Activated T-cell treated with anti-CD3 and anti-CD28 coated beads, Interleukin-2, amount 50 U/mL, for 72 hours (primary cell): ENCODE results near the gene GSTP1. TPM values are rescaled to one million over a fixed set of nuclear protein-coding genes. Genes with fewer than 3 reads are reported as not detected.
"Not testable (repeated sequence)": the region's sequence is repeated elsewhere in the genome, so short reads cannot be mapped to it uniquely, and the experiment has no call there.

ENCODE experiments used
- ATAC-seq, 2 donors: fragments of 150-1000 bp; cut with Tn5 transposase; replicated peaks in 1 of 2; 2 replicates each; pipeline ENCODE4 v1.10.0; 2021; ENCODE audit warnings: moderate library complexity in 2 of 2, mild to moderate bottlenecking in 1 of 2
- DNase-seq, 2 donors: peaks; one replicate each; pipeline ENCODE4 v3.0.0; 2021 to 2022; ENCODE audit warnings: mixed read lengths in 1 of 2
- H3K27ac Mint-ChIP-seq: one replicate; pipeline ENCODE4 v1.8.0; 2022; ENCODE audit warnings: mild to moderate bottlenecking, moderate library complexity, mixed read lengths
- H3K27me3 Mint-ChIP-seq: one replicate; pipeline ENCODE4 v1.8.0; 2022; ENCODE audit warnings: low read depth, mixed read lengths
- H3K36me3 Mint-ChIP-seq, 2 donors: one replicate each; pipeline ENCODE4 v1.8.0; 2022; ENCODE audit warnings: mixed read lengths in 2 of 2, mild to moderate bottlenecking in 1 of 2; ENCODE audit not compliant: insufficient read depth in 2 of 2
- H3K4me1 Mint-ChIP-seq: one replicate; pipeline ENCODE4 v1.8.0; 2022; ENCODE audit warnings: low read depth, mixed read lengths
- H3K4me3 Mint-ChIP-seq, 2 donors: one replicate each; pipeline ENCODE4 v1.8.0; 2022; ENCODE audit warnings: mild to moderate bottlenecking in 2 of 2, mixed read lengths in 2 of 2, moderate library complexity in 2 of 2
- H3K9me3 Mint-ChIP-seq, 2 donors: one replicate each; pipeline ENCODE4 v1.8.0; 2022; ENCODE audit warnings: mixed read lengths in 2 of 2
- total RNA-seq, 2 donors: library from RNA; stranded (reverse); gene quantifications; one replicate each; pipeline ENCODE4 v1.2.3, GENCODE V29; 2022

GSTP1 gene
- total RNA-seq, 2 donors from 2014 or later = 199 to 215 TPM

GRCh38 chr11:67548555-67549110 lies 35.0 kb upstream of the GSTP1 start:
- peaks cover 5% of the 10 kb centered on the region for H3K4me1 Mint-ChIP-seq

GRCh38 chr11:67551127-67551526 lies 32.5 kb upstream of the GSTP1 start:
- DNase-seq = no peak
- ATAC-seq = no peak
- Mint-ChIP-seq H3K4me1 (peaks cover 5% of the 10 kb centered on the region), H3K36me3 (no peaks in the 10 kb centered on the region), H3K4me3 (no peak overlapping the region), H3K9me3 (peaks cover 0 to 4% of the 10 kb centered on the region in 2 donors), H3K27me3 (peaks cover 5% of the 10 kb centered on the region), H3K27ac (no peak overlapping the region)

More at GRCh38 chr11:67548555-67549110, 35.0 kb upstream of the GSTP1 start:
- Mint-ChIP-seq H3K36me3 (no peaks in the 10 kb centered on the region), H3K27ac (no peak overlapping the region), H3K9me3 (peaks cover 0 to 4% of the 10 kb centered on the region in 2 donors), H3K4me3 (no peak overlapping the region), H3K27me3 (peaks cover 5% of the 10 kb centered on the region)
- no peak for DNase-seq
- ATAC-seq = no peak

GRCh38 chr11:67551697-67552096 lies 31.9 kb upstream of the GSTP1 start:
- not testable (repeated sequence) for ATAC-seq, H3K27me3 Mint-ChIP-seq, H3K4me1 Mint-ChIP-seq, H3K9me3 Mint-ChIP-seq, H3K4me3 Mint-ChIP-seq, H3K36me3 Mint-ChIP-seq, DNase-seq, H3K27ac Mint-ChIP-seq

- no peak overlapping the region for H3K4me3 Mint-ChIP-seq
- no peaks in the 10 kb centered on the region for H3K36me3 Mint-ChIP-seq
- no peak for ATAC-seq
- H3K9me3 Mint-ChIP-seq = no peaks in the 10 kb centered on the region
- H3K27ac Mint-ChIP-seq = no peak overlapping the region
- no peak for DNase-seq
- peaks cover 6% of the 10 kb centered on the region for H3K27me3 Mint-ChIP-seq
- peaks cover 5% of the 10 kb centered on the region for H3K4me1 Mint-ChIP-seq
Measured at GRCh38 chr11:67556244-67556643, 27.4 kb upstream of the GSTP1 start.

GRCh38 chr11:67558084-67558772 lies 25.4 kb upstream of the GSTP1 start:
- ATAC-seq = no peak
- H3K36me3 Mint-ChIP-seq = no peaks in the 10 kb centered on the region
- H3K9me3 Mint-ChIP-seq = no peaks in the 10 kb centered on the region
- H3K4me3 Mint-ChIP-seq = no peak overlapping the region
- H3K27me3 Mint-ChIP-seq = peaks cover 11% of the 10 kb centered on the region
- H3K4me1 Mint-ChIP-seq = peaks cover 15% of the 10 kb centered on the region
- no peak overlapping the region for H3K27ac Mint-ChIP-seq
- no peak for DNase-seq

GRCh38 chr11:67561971-67562619 lies 21.5 kb upstream of the GSTP1 start:
- peaks cover 17% of the 10 kb centered on the region for H3K27me3 Mint-ChIP-seq
- peaks cover 15% of the 10 kb centered on the region for H3K4me1 Mint-ChIP-seq
- DNase-seq (no peak), ATAC-seq (peak; percentile 80 to 84)
- H3K27ac Mint-ChIP-seq = peak overlapping the region; percentile 33
- no peaks in the 10 kb centered on the region for H3K36me3 Mint-ChIP-seq
- no peaks in the 10 kb centered on the region for H3K9me3 Mint-ChIP-seq
- peak overlapping the region; percentile 8 to 43 for H3K4me3 Mint-ChIP-seq

GRCh38 chr11:67562963-67563704 lies 20.5 kb upstream of the GSTP1 start:
- Mint-ChIP-seq H3K4me1 (peaks cover 15% of the 10 kb centered on the region), H3K4me3 (no peak overlapping the region), H3K9me3 (no peaks in the 10 kb centered on the region), H3K27me3 (peaks cover 17% of the 10 kb centered on the region), H3K27ac (no peak overlapping the region), H3K36me3 (no peaks in the 10 kb centered on the region)
- DNase-seq (no peak), ATAC-seq (no peak)

- ATAC-seq, H3K9me3 Mint-ChIP-seq, H3K27ac Mint-ChIP-seq, DNase-seq, H3K4me3 Mint-ChIP-seq, H3K36me3 Mint-ChIP-seq: not testable (repeated sequence)
- peaks cover 15% of the 10 kb centered on the region for H3K4me1 Mint-ChIP-seq
- H3K27me3 Mint-ChIP-seq = peaks cover 17% of the 10 kb centered on the region
Measured at GRCh38 chr11:67563705-67564114, 19.9 kb upstream of the GSTP1 start.

- no peaks in the 10 kb centered on the region for H3K9me3 Mint-ChIP-seq
- no peaks in the 10 kb centered on the region for H3K36me3 Mint-ChIP-seq
- H3K27ac Mint-ChIP-seq = no peak overlapping the region
- DNase-seq (no peak), ATAC-seq (no peak)
- H3K4me1 Mint-ChIP-seq = peaks cover 15% of the 10 kb centered on the region
- H3K27me3 Mint-ChIP-seq = peaks cover 15% of the 10 kb centered on the region
- no peak overlapping the region for H3K4me3 Mint-ChIP-seq
Measured at GRCh38 chr11:67564230-67564629, 19.4 kb upstream of the GSTP1 start.

GRCh38 chr11:67571443-67571842 lies 12.2 kb upstream of the GSTP1 start:
- Mint-ChIP-seq H3K36me3 (no peaks in the 10 kb centered on the region), H3K9me3 (no peaks in the 10 kb centered on the region), H3K27me3 (peaks cover 9% of the 10 kb centered on the region), H3K4me1 (no peaks in the 10 kb centered on the region), H3K27ac (no peak overlapping the region), H3K4me3 (no peak overlapping the region)
- ATAC-seq = no peak
- DNase-seq = no peak

GRCh38 chr11:67572305-67572704 lies 11.3 kb upstream of the GSTP1 start:
- H3K36me3 Mint-ChIP-seq = no peaks in the 10 kb centered on the region
- DNase-seq (no peak), ATAC-seq (no peak)
- H3K27me3 Mint-ChIP-seq = peaks cover 9% of the 10 kb centered on the region
- no peak overlapping the region for H3K27ac Mint-ChIP-seq
- no peaks in the 10 kb centered on the region for H3K9me3 Mint-ChIP-seq
- H3K4me1 Mint-ChIP-seq = no peaks in the 10 kb centered on the region
- no peak overlapping the region for H3K4me3 Mint-ChIP-seq

GRCh38 chr11:67572747-67573419 lies 10.7 kb upstream of the GSTP1 start:
- H3K36me3 Mint-ChIP-seq = no peaks in the 10 kb centered on the region
- peaks cover 9% of the 10 kb centered on the region for H3K27me3 Mint-ChIP-seq
- H3K9me3 Mint-ChIP-seq = no peaks in the 10 kb centered on the region
- H3K4me1 Mint-ChIP-seq = no peaks in the 10 kb centered on the region
- ATAC-seq = no peak
- no peak overlapping the region for H3K27ac Mint-ChIP-seq
- peak in 1 of 2 donors; percentile 27 for DNase-seq
- no peak overlapping the region for H3K4me3 Mint-ChIP-seq

GRCh38 chr11:67574938-67575337 lies 8.7 kb upstream of the GSTP1 start:
- Mint-ChIP-seq H3K9me3 (no peaks in the 10 kb centered on the region), H3K27ac (no peak overlapping the region), H3K4me3 (no peak overlapping the region), H3K27me3 (peaks cover 19% of the 10 kb centered on the region), H3K4me1 (peaks cover 11% of the 10 kb centered on the region), H3K36me3 (no peaks in the 10 kb centered on the region)
- ATAC-seq (no peak), DNase-seq (no peak)
